ENCODE measurements around the gene SFTPB. TPM values are rescaled to one million over a fixed set of nuclear protein-coding genes. Genes with fewer than 3 reads are reported as not detected.

The SFTPB gene
- total RNA-seq, 2 donors from 2014 or later = 0.29 to 17.3 TPM

DNA sequence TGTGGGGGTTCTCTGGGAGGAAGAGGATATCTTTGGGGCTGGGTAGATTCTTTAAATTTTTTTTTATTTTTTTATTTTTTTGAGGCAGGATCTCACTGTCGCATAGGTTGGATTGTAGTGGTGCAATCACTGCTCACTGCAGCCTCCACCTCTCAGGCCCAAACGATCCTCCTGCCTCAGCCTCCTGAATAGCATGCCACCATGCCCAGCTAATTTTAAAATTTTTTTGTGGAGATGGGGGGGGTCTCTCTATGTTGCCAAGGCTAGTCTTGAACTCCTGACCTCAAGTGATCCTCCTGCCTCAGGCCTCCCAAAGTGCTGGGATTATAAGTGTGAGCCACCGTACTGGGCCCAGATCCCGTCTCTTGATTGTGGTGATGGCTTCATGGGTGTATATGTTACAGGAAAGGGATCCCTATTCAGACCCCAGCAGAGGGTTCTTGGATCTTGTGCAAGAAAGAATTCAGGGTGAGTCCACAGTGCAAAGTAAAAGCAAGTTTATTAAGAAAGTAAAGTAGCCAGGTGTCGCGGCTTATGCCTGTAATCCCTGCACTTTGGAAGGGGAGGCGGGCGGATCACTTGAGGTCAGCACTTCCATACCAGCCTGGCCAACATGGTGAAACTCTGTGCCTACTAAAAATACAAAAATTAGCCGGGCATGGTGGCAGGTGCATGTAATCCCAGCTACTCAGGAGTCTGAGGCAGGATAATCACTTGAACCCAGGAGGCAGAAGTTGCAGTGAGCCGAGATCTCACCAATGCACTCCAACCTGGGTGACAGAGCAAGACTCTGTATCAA, 54.1 kb downstream of the SFTPB start:
- intact Hi-C loops (cut with DNase I) = no loop called here
- Histone ChIP-seq H3K27me3 (no peaks in the 10 kb centered on the region), H3K9ac (ENCODE audit: low read depth in 2 of 2, low read length in 2 of 2) (no peak overlapping the region), H3K4me1 (peaks cover 13% of the 10 kb centered on the region), H3K9me3 (no peaks in the 10 kb centered on the region), H3K27ac (no peak overlapping the region), H3K4me3 (no peak overlapping the region), H3K36me3 (no peaks in the 10 kb centered on the region)
- TF ChIP-seq, protein P1, sequence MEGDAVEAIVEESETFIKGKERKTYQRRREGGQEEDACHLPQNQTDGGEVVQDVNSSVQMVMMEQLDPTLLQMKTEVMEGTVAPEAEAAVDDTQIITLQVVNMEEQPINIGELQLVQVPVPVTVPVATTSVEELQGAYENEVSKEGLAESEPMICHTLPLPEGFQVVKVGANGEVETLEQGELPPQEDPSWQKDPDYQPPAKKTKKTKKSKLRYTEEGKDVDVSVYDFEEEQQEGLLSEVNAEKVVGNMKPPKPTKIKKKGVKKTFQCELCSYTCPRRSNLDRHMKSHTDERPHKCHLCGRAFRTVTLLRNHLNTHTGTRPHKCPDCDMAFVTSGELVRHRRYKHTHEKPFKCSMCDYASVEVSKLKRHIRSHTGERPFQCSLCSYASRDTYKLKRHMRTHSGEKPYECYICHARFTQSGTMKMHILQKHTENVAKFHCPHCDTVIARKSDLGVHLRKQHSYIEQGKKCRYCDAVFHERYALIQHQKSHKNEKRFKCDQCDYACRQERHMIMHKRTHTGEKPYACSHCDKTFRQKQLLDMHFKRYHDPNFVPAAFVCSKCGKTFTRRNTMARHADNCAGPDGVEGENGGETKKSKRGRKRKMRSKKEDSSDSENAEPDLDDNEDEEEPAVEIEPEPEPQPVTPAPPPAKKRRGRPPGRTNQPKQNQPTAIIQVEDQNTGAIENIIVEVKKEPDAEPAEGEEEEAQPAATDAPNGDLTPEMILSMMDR (IDR thresholded peaks at IDR 0.05) = no peak
- no peak for DNase-seq

DNA sequence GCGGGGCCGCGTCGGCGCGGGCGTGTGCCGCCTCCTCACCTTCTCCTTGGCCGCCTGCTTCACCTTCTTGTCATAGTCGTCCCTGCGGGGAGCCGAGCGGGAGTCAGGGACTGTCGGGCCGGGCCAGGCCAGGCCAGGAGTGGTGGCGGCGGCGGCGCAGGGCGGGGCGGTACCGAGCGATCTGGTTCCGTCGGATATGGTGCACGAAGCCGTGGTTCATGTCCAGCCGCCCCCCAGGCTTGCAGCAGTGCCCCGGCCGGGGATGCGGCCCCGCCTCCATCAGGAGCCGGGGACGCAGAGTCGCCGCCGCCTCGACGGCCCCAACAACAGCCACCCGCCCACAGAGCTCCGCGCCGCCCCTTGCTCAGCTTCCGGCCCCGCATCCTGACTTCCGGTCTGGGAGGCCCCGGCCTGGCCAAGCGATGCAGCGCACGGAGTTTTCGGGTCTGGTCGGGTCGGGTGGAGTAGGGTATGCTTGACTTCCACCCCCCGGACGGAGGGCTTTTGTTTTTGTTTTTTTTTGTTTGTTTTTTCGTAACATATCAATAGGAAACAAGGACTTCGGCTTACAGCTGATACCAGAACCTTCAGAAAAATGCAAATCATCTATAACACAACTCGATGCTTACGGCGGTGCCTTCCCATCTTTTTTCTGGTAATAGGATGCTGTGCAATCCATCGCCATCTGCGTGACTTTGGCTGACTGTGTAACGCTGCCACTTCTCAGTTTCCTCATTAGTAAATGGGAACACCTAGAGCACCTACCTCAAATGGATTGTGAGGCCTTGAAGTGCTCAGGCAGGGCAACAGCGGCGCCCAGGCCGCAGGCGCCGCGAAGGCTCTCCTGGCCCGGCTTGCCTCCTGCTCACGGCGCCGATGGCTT, 56.1 kb downstream of the SFTPB start, which contains the start of gene C2orf68:
TSS of gene C2orf68 (minus strand) at position 362 of the 883 bp plus-strand sequence. CDS start at position 280, 82 bp downstream.
- peak within 1 kb of the TSS; percentile 81 for H3K4me3 ChIP-seq
- intact Hi-C loops (cut with DNase I) = no loop called here
- no peaks in the 10 kb centered on the region for H3K27me3 ChIP-seq
- peak within 1 kb of the TSS; percentile 77 for H3K27ac ChIP-seq
- peaks cover 5% of the 10 kb centered on the region for H3K4me1 ChIP-seq
- no peaks in the 10 kb centered on the region for H3K9me3 ChIP-seq
- H3K9ac ChIP-seq (ENCODE audit: low read depth in 2 of 2, low read length in 2 of 2) = peak within 1 kb of the TSS; percentile 88 to 93
- H3K36me3 ChIP-seq = no peaks in the 10 kb centered on the region
- TF ChIP-seq, protein P1 (IDR thresholded peaks at IDR 0.05) = no peak
- peak; percentile 95 for DNase-seq

DNA sequence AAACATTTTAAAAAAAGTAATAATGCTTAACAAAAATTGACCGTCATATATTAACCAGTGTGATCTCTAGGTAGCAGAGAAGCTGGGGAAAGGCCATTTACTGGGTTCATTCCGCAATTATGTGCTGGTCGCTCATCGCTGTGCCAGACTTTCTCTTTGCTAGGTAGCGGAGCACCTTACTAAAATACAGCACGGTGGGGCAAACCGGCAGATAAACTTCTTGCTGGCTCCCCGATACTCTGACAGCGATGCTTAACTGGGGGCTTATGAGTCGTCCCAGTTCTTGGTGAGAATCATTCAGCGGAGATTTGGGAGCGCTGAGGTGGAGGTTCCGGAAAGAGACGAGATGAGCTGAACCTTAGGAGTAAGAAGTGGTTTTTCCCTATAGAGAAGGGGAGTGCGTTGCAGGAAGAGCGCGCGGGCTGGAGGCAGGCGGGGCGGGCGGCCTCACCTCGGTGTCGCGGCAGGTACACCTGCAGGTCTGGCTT, 56.7 kb downstream of the SFTPB start:
- peaks cover 3% of the 10 kb centered on the region for H3K4me1 ChIP-seq
- TF ChIP-seq, protein P1 (IDR thresholded peaks at IDR 0.05) = no peak
- peak overlapping the region; percentile 77 for H3K27ac ChIP-seq
- H3K27me3 ChIP-seq = no peaks in the 10 kb centered on the region
- H3K4me3 ChIP-seq = peak overlapping the region; percentile 81
- H3K36me3 ChIP-seq = no peaks in the 10 kb centered on the region
- no peak for DNase-seq
- intact Hi-C loops (cut with DNase I) = no loop called here
- no peaks in the 10 kb centered on the region for H3K9me3 ChIP-seq
- peak overlapping the region; percentile 88 to 93 for H3K9ac ChIP-seq (ENCODE audit: low read depth in 2 of 2, low read length in 2 of 2)

Other genes with a start within 250 kb of the SFTPB start
- gene SH2D6, start 249.5 kb downstream of the SFTPB start, total RNA-seq = 1 to 10 TPM; 1.6 to 9.2 TPM
- 100 to 1,000 TPM; 105 to 156 TPM for gene MAT2A, start 129.0 kb downstream of the SFTPB start, total RNA-seq
- 10 to 100 TPM; 25.7 to 49.9 TPM for gene GGCX, start 106.7 kb downstream of the SFTPB start, total RNA-seq
- gene VAMP8, start 90.6 kb downstream of the SFTPB start, total RNA-seq = 100 to 1,000 TPM; 185 to 222 TPM
- gene VAMP5, start 83.8 kb downstream of the SFTPB start, total RNA-seq = 10 to 100 TPM; 14.0 to 16.9 TPM
- 100 to 1,000 TPM in 1 of 2 donors, 10 to 100 TPM in 1; 86.0 to 106 TPM for gene RNF181, start 72.5 kb downstream of the SFTPB start, total RNA-seq
- gene TMEM150A, start 65.5 kb downstream of the SFTPB start, total RNA-seq = 1 to 10 TPM; 5.2 to 7.2 TPM
- gene C2orf68, start 56.1 kb downstream of the SFTPB start, total RNA-seq = 10 to 100 TPM; 36.8 to 40.5 TPM
- gene USP39, start 52.0 kb downstream of the SFTPB start, total RNA-seq = 10 to 100 TPM; 39.1 to 50.5 TPM
- 1 to 10 TPM in 1 of 2 donors, under 1 TPM in 1; 0.32 to 4.7 TPM for gene GNLY, start 26.2 kb upstream of the SFTPB start, total RNA-seq
- gene ATOH8, start 85.8 kb upstream of the SFTPB start, total RNA-seq = 1 to 10 TPM; 2.5 TPM
- 1 to 10 TPM; 2.6 to 3.5 TPM for gene ST3GAL5, start 220.8 kb upstream of the SFTPB start, total RNA-seq